Endodermal cell (in vitro differentiated cells): ENCODE results near the gene SLC47A2. TPM values are rescaled to one million over a fixed set of nuclear protein-coding genes. Genes with fewer than 3 reads are reported as not detected.

ENCODE experiments used
- DNase-seq: peaks from one replicate; pipeline ENCODE4 v3.0.0-alpha.2; 2017
- H3K27ac ChIP-seq: 2 replicates; pipeline ENCODE4 v1.5.1; 2013; ENCODE audit warnings: mild to moderate bottlenecking, low read depth, low read length, moderate library complexity
- H3K27me3 ChIP-seq: 2 replicates; pipeline ENCODE4 v1.6.1; 2013; ENCODE audit warnings: mild to moderate bottlenecking, low read length, moderate library complexity; ENCODE audit not compliant: insufficient read depth, control insufficient read depth, poor library complexity, severe bottlenecking
- H3K36me3 ChIP-seq: 2 replicates; pipeline ENCODE4 v1.7.0; 2013; ENCODE audit warnings: mild to moderate bottlenecking, low read length, moderate library complexity; ENCODE audit not compliant: control insufficient read depth, insufficient read depth
- H3K4me1 ChIP-seq: one replicate; pipeline ENCODE4 v1.7.0; 2013; ENCODE audit warnings: low read length; ENCODE audit not compliant: control insufficient read depth, insufficient read depth
- H3K4me3 ChIP-seq: 2 replicates; pipeline ENCODE4 v1.5.1; 2013; ENCODE audit warnings: mild to moderate bottlenecking, low read length, moderate library complexity
- H3K9ac ChIP-seq: 2 replicates; pipeline ENCODE4 v1.6.1; 2013; ENCODE audit warnings: mild to moderate bottlenecking, low read length, moderate library complexity; ENCODE audit not compliant: poor library complexity, severe bottlenecking; ENCODE audit errors: extremely low read depth
- H3K9me3 ChIP-seq: 2 replicates; pipeline ENCODE4 v1.6.1; 2013; ENCODE audit warnings: mild to moderate bottlenecking, low read length, moderate library complexity; ENCODE audit not compliant: control insufficient read depth
- H3K27ac Mint-ChIP-seq: 2 replicates; pipeline ENCODE4 v1.8.0; 2020; ENCODE audit warnings: mixed read lengths
- H3K27me3 Mint-ChIP-seq: 2 replicates; pipeline ENCODE4 v1.8.0; 2021; ENCODE audit warnings: mild to moderate bottlenecking, mixed read lengths; ENCODE audit not compliant: insufficient read depth
- H3K36me3 Mint-ChIP-seq: 2 replicates; pipeline ENCODE4 v1.8.0; 2020; ENCODE audit warnings: low read depth, mixed read lengths
- H3K4me1 Mint-ChIP-seq: 2 replicates; pipeline ENCODE4 v1.8.0; 2020; ENCODE audit warnings: mixed read lengths
- H3K4me3 Mint-ChIP-seq: 2 replicates; pipeline ENCODE4 v1.8.0; 2020; ENCODE audit warnings: mild to moderate bottlenecking, moderate library complexity, mixed read lengths
- H3K9me3 Mint-ChIP-seq: 2 replicates; pipeline ENCODE4 v1.8.0; 2020; ENCODE audit warnings: mild to moderate bottlenecking, mixed read lengths
- WGBS, 2 experiments: methylation state at CpG; one replicate each; pipeline versions ENCODE4 v1.1.5 to v1.1.7; 2013; ENCODE audit warnings: missing lambda C conversion rate in 2 of 2, mixed read lengths in 1 of 2; ENCODE audit not compliant: insufficient coverage in 1 of 2, insufficient read length in 1 of 2; 5-methylcytosine and 5-hydroxymethylcytosine counted together
- total RNA-seq, 2 donors: library from RNA; stranded (reverse); fragmentation: NEBNext Ultra II Directional in 1 of 2; extraction: Animal tissue kit (Norgen Biotek cat#: 25700) in 1 of 2; gene quantifications; 2 replicates in 1 of 2; 3 replicates in 1 of 2; pipeline ENCODE4 v1.2.1, GENCODE V29; 2021
- TF ChIP-seq, protein P1 (sequence below): fragments of 200-600 bp; sonication (generic); conservative IDR thresholded peaks from 2 replicates; pipeline ENCODE4 v1.5.0; 2021; ENCODE audit warnings: antibody characterized with exemption, mild to moderate bottlenecking

The SLC47A2 gene
- total RNA-seq, 2 donors from 2014 or later, result not detected

DNA sequence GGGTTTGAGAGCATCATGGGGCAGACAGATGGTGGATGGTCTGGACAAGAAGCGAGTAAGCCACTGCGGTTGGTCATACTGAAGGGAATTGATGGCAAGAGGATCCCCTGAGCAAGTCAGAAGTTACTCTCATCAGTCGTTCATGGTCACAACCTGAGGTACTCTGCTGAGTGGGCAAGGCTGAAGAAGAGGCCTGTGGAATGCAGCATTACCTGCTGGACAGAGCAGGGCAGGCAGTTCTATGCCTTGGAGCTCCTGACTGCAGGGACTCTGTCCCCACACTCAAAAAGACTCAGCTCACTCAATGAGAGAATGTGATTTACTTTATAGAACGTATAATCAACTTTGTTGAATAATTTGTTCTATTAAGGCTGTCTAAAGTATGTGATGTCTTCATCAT, 39.5 kb downstream of the SLC47A2 start:
- Histone ChIP-seq H3K36me3 (peaks cover 76% of the 10 kb centered on the region), H3K4me1 (no peaks in the 10 kb centered on the region), H3K27me3 (no peaks in the 10 kb centered on the region), H3K9me3 (peaks cover 43% of the 10 kb centered on the region), H3K4me3 (peak overlapping the region; percentile 23), H3K27ac (no peak overlapping the region), H3K9ac (no peak overlapping the region)
- H3K27me3 Mint-ChIP-seq, result no peaks in the 10 kb centered on the region
- no peak overlapping the region for H3K4me3 Mint-ChIP-seq
- 95 to 96% methylated on average over 3 to 4 of the region's 4 CpGs for WGBS, 2 experiments
- peaks cover 41% of the 10 kb centered on the region for H3K9me3 Mint-ChIP-seq
- no peak overlapping the region for H3K27ac Mint-ChIP-seq
- DNase-seq, result no peak
- TF ChIP-seq, protein P1, sequence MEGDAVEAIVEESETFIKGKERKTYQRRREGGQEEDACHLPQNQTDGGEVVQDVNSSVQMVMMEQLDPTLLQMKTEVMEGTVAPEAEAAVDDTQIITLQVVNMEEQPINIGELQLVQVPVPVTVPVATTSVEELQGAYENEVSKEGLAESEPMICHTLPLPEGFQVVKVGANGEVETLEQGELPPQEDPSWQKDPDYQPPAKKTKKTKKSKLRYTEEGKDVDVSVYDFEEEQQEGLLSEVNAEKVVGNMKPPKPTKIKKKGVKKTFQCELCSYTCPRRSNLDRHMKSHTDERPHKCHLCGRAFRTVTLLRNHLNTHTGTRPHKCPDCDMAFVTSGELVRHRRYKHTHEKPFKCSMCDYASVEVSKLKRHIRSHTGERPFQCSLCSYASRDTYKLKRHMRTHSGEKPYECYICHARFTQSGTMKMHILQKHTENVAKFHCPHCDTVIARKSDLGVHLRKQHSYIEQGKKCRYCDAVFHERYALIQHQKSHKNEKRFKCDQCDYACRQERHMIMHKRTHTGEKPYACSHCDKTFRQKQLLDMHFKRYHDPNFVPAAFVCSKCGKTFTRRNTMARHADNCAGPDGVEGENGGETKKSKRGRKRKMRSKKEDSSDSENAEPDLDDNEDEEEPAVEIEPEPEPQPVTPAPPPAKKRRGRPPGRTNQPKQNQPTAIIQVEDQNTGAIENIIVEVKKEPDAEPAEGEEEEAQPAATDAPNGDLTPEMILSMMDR, result no peak
- no peaks in the 10 kb centered on the region for H3K4me1 Mint-ChIP-seq
- H3K36me3 Mint-ChIP-seq, result peaks cover 83% of the 10 kb centered on the region

DNA sequence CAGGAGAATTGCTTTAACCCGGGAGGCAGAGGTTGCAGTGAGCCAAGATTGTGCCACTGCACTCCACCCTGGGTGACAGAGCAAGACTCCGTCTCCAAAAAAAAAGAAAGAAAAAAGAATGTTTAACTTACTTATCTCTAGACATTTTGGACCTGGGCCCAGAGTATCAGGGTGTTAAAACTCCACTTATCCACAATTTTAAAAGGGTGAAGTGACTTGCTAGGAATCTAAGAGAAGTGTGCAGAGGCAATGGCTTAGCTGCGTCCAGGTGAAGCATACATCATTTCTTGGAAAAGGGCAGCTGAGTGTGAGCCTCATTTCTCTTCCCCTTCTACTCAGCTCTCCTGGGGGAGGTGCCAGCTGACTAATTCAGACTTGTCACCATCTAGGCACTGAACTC, 42.8 kb downstream of the SLC47A2 start:
- Mint-ChIP-seq H3K4me3 (no peak overlapping the region), H3K4me1 (no peaks in the 10 kb centered on the region), H3K27me3 (no peaks in the 10 kb centered on the region), H3K9me3 (peaks cover 34% of the 10 kb centered on the region), H3K36me3 (peaks cover 87% of the 10 kb centered on the region), H3K27ac (no peak overlapping the region)
- Histone ChIP-seq H3K4me3 (no peak overlapping the region), H3K27ac (no peak overlapping the region), H3K4me1 (no peaks in the 10 kb centered on the region), H3K9ac (no peak overlapping the region), H3K36me3 (peaks cover 86% of the 10 kb centered on the region), H3K27me3 (no peaks in the 10 kb centered on the region), H3K9me3 (peaks cover 38% of the 10 kb centered on the region)
- TF ChIP-seq, protein P1, result no peak
- no peak for DNase-seq
- WGBS, 2 experiments, result 93 to 98% methylated on average over 3 of the region's 3 CpGs

DNA sequence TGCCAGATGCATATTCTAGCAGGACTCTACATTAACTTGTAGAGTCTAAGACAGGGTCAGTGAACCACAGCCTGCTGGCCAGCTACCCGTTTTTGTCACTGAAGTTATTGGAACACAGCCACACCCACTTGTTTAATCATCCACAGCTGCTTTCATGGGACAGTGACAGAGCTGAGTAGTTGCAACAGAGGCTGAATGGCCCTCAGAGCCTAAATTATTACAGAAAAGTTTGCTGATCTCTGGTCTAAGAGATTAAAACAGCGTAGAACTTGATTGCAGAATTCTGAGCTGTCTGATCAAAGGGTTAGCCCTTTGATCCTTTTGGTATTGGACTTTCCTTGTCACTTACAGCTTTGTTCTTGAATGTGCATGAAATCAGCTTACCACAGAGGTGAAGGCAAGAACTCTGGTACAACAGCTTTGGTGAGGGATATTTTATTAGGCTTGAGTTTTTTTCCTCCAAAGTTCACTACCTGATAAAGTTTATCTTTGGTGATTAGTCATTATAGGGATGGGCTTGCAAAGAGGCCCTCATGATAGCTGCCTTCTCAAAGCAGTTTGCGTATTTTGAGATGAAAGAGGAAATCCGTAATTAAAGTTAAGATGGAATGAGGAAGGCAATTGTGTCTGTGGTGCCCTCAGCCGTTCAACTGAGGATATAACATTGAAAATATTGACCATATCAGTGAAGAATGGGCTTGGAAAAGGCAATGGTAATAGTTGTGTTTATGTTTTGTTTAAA, 44.2 kb downstream of the SLC47A2 start:
- 91 to 98% methylated on average over 5 of the region's 5 CpGs for WGBS, 2 experiments
- Histone ChIP-seq H3K27me3 (no peaks in the 10 kb centered on the region), H3K9ac (no peak overlapping the region), H3K36me3 (peaks cover 83% of the 10 kb centered on the region), H3K9me3 (peaks cover 24% of the 10 kb centered on the region), H3K27ac (no peak overlapping the region), H3K4me3 (no peak overlapping the region), H3K4me1 (no peaks in the 10 kb centered on the region)
- H3K4me1 Mint-ChIP-seq, result no peaks in the 10 kb centered on the region
- no peak overlapping the region for H3K27ac Mint-ChIP-seq
- no peak overlapping the region for H3K4me3 Mint-ChIP-seq
- H3K36me3 Mint-ChIP-seq, result peaks cover 78% of the 10 kb centered on the region
- no peaks in the 10 kb centered on the region for H3K27me3 Mint-ChIP-seq
- no peak for DNase-seq
- TF ChIP-seq, protein P1, result no peak
- peaks cover 20% of the 10 kb centered on the region for H3K9me3 Mint-ChIP-seq
